Fibroblast of lung (primary cell): ENCODE results near the gene TTC1. TPM values are rescaled to one million over a fixed set of nuclear protein-coding genes. Genes with fewer than 3 reads are reported as not detected.

Experiments
- DNase-seq, 2 donors: peaks; one replicate each; pipeline versions ENCODE4 v3.0.0 to v3.0.0-alpha.2; 2010; ENCODE audit warnings: low read depth in 2 of 2
- H2AFZ ChIP-seq: 2 replicates; pipeline ENCODE4 v1.5.1; 2012; ENCODE audit warnings: low read length, control low read depth, inconsistent platforms
- H3K27ac ChIP-seq: 2 replicates; pipeline ENCODE4 v1.5.1; 2011; ENCODE audit warnings: low read length, control low read depth; ENCODE audit not compliant: insufficient read depth
- H3K27me3 ChIP-seq: 2 replicates; pipeline ENCODE4 v1.5.1; 2011; ENCODE audit warnings: mild to moderate bottlenecking, low read length; ENCODE audit not compliant: control insufficient read depth, insufficient read depth
- H3K36me3 ChIP-seq: 2 replicates; pipeline ENCODE4 v1.5.1; 2011; ENCODE audit warnings: low read length; ENCODE audit not compliant: control insufficient read depth, insufficient read depth
- H3K4me1 ChIP-seq: 2 replicates; pipeline ENCODE4 v1.5.1; 2011; ENCODE audit warnings: low read length; ENCODE audit not compliant: control insufficient read depth, insufficient read depth; ENCODE audit errors: extremely low read depth
- H3K4me2 ChIP-seq: 2 replicates; pipeline ENCODE4 v1.5.1; 2011; ENCODE audit warnings: low read length, control low read depth; ENCODE audit not compliant: insufficient read depth; ENCODE audit errors: extremely low read depth
- H3K4me3 ChIP-seq, 4 experiments: fragments of 200-600 bp in 1 of 4; sonication (generic) in 1 of 4; replicated peaks in 1 of 4; 2 replicates each; pipeline ENCODE4 v1.5.1; 2011 to 2016; ENCODE audit warnings: low read length in 4 of 4, low read depth in 3 of 4, mild to moderate bottlenecking in 3 of 4, control low read depth in 2 of 4, inconsistent platforms in 1 of 4, mixed read lengths in 1 of 4; ENCODE audit not compliant: insufficient read depth in 1 of 4; ENCODE audit errors: control extremely low read depth in 1 of 4
- H3K79me2 ChIP-seq: 2 replicates; pipeline ENCODE4 v1.5.1; 2012; ENCODE audit warnings: mild to moderate bottlenecking, low read length, inconsistent platforms; ENCODE audit not compliant: control insufficient read depth, insufficient read depth
- H3K9ac ChIP-seq: 2 replicates; pipeline ENCODE4 v1.5.1; 2011; ENCODE audit warnings: mild to moderate bottlenecking, low read length, control low read depth; ENCODE audit not compliant: insufficient read depth
- H3K9me3 ChIP-seq: 2 replicates; pipeline ENCODE4 v1.5.1; 2012; ENCODE audit warnings: low read depth, low read length; ENCODE audit not compliant: control insufficient read depth, insufficient read depth
- H4K20me1 ChIP-seq: 2 replicates; pipeline ENCODE4 v1.5.1; 2011; ENCODE audit warnings: low read length; ENCODE audit not compliant: control insufficient read depth, insufficient read depth; ENCODE audit errors: extremely low read depth
- CTCF ChIP-seq, 2 donors: IDR thresholded peaks in 1 of 2; conservative IDR thresholded peaks in 1 of 2; 1 replicate in 1 of 2; 2 replicates in 1 of 2; pipeline ENCODE4 v1.5.1; 2011 to 2012; ENCODE audit warnings: low read length in 2 of 2, control low read depth in 1 of 2, inconsistent platforms in 1 of 2, low read depth in 1 of 2, mild to moderate bottlenecking in 1 of 2
- EZH2 ChIP-seq: IDR thresholded peaks from 2 replicates; pipeline ENCODE4 v1.5.1; 2012; ENCODE audit warnings: low read length, control low read depth, mild to moderate bottlenecking; ENCODE audit errors: missing control alignments
- polyA plus RNA-seq, 2 donors: library from polyadenylated mRNA; depleted of rRNA in 1 of 2; stranded (reverse) in 1 of 2; unstranded in 1 of 2; fragments of >200 nt; gene quantifications; 2 replicates each; pipeline ENCODE4 v1.2.1, GENCODE V29; 2011 to 2012; ENCODE audit warnings: missing spikeins in 1 of 2
- total RNA-seq: library from RNA; depleted of rRNA; stranded (reverse); fragments of >200 nt; gene quantifications from 2 replicates; pipeline ENCODE4 v1.2.1, GENCODE V29; 2014

Gene TTC1
- total and polyA plus RNA-seq, 2 donors (not counting 1 experiment from before 2014, with no cell fraction given) = 41.6 to 63.7 TPM

- H3K9me3 ChIP-seq = no peaks in the 10 kb centered on the region
- no peak overlapping the region for H3K4me2 ChIP-seq
- no peak overlapping the region for H3K4me3 ChIP-seq
- no peaks in the 10 kb centered on the region for H3K36me3 ChIP-seq
- DNase-seq = no peak
- peaks cover 1% of the 10 kb centered on the region for H3K27me3 ChIP-seq
- H2AFZ ChIP-seq = no peak overlapping the region
- no peaks in the 10 kb centered on the region for H3K4me1 ChIP-seq
- TF ChIP-seq EZH2 (no peak), CTCF (conservative IDR thresholded peaks at IDR 0.05 in 1 of 2, IDR thresholded peaks at IDR 0.05 in 1 of 2; ENCODE audit: low read depth in 1 of 2, low read length in 2 of 2) (no peak)
- no peaks in the 10 kb centered on the region for H3K79me2 ChIP-seq
- no peak overlapping the region for H3K9ac ChIP-seq
- H4K20me1 ChIP-seq = no peaks in the 10 kb centered on the region
- H3K27ac ChIP-seq = no peak overlapping the region
These were observed 15.7 kb upstream of the TTC1 start for GRCh38 chr5:159993194-159993593.

- no peak for DNase-seq
- H3K9me3 ChIP-seq = no peaks in the 10 kb centered on the region
- no peak overlapping the region for H3K9ac ChIP-seq
- no peak overlapping the region for H2AFZ ChIP-seq
- no peak for TF ChIP-seq EZH2
- no peak for TF ChIP-seq CTCF (conservative IDR thresholded peaks at IDR 0.05 in 1 of 2, IDR thresholded peaks at IDR 0.05 in 1 of 2; ENCODE audit: low read depth in 1 of 2, low read length in 2 of 2)
- no peaks in the 10 kb centered on the region for H4K20me1 ChIP-seq
- no peak overlapping the region for H3K27ac ChIP-seq
- no peaks in the 10 kb centered on the region for H3K79me2 ChIP-seq
- H3K36me3 ChIP-seq = no peaks in the 10 kb centered on the region
- H3K27me3 ChIP-seq = no peaks in the 10 kb centered on the region
- H3K4me3 ChIP-seq = no peak overlapping the region
- H3K4me1 ChIP-seq = no peaks in the 10 kb centered on the region
- no peak overlapping the region for H3K4me2 ChIP-seq
These were observed 13.0 kb upstream of the TTC1 start for GRCh38 chr5:159995907-159996306.

- no peak for TF ChIP-seq CTCF (conservative IDR thresholded peaks at IDR 0.05 in 1 of 2, IDR thresholded peaks at IDR 0.05 in 1 of 2; ENCODE audit: low read depth in 1 of 2, low read length in 2 of 2)
- TF ChIP-seq EZH2 = no peak
- DNase-seq = no peak
- no peaks in the 10 kb centered on the region for H4K20me1 ChIP-seq
- no peak overlapping the region for H3K4me2 ChIP-seq
- no peak overlapping the region for H3K27ac ChIP-seq
- H3K9me3 ChIP-seq = no peaks in the 10 kb centered on the region
- no peaks in the 10 kb centered on the region for H3K79me2 ChIP-seq
- no peaks in the 10 kb centered on the region for H3K36me3 ChIP-seq
- H3K4me3 ChIP-seq = no peak overlapping the region
- H3K9ac ChIP-seq = no peak overlapping the region
- H3K4me1 ChIP-seq = no peaks in the 10 kb centered on the region
- no peak overlapping the region for H2AFZ ChIP-seq
- no peaks in the 10 kb centered on the region for H3K27me3 ChIP-seq
These were observed 7.5 kb upstream of the TTC1 start for GRCh38 chr5:160001457-160001856.
